ENCODE data around the gene TGFBR3L. TPM values are rescaled to one million over a fixed set of nuclear protein-coding genes. Genes with fewer than 3 reads are reported as not detected.
A peak's percentile ranks its signal among the peaks of the same experiment; 100 is the strongest.

TGFBR3L gene
- total and polyA plus RNA-seq, 2 of the 8 experiments (the other 6 are each of a cell fraction or from before 2014, with no cell fraction given) = 3.1 to 3.7 TPM

DNA sequence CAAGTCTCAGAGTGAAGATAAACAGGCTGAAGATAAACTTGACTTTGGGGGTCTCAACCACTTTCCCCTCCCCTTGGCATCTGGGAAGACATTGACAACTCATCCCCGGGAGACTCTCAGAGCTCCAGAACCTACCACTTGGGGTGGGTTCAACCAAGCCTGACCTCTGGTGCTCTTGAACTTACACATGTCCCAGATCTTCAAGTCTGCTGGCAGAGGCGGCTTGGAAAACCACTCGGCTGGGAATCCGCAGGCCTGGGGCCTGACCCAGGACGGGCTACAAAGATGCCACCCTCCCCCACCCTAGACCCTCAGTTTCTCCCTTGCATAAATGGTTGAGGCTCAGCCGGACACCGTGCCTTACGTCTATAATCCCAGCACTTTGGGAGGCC is 25.8 kb upstream of the TGFBR3L start:
- no peak overlapping the region for H3K14ac ChIP-seq (ENCODE audit: insufficient read length)
- ChIA-PET CTCF (ENCODE audit: partially characterized antibody) (interaction anchor here (1.2 to 3.2 kb wide), 4 partner anchors 11 to 310 kb away, joined by 3 to 21 read pairs (median 4); partner anchors contain the start of gene MAP2K7), POLR2A (ENCODE audit: partially characterized antibody) (interaction anchor here (0.7 to 1.9 kb wide), 7 partner anchors 8 to 39 kb away, joined by 3 to 9 read pairs (median 4); partner anchors contain the start of gene PRR36)
- H3K79me2 ChIP-seq (ENCODE audit: control insufficient read depth in 1 of 2, insufficient read depth in 2 of 2, low read length in 2 of 2) = no peaks in the 10 kb centered on the region
- H4K20me1 ChIP-seq (replicated peaks in 1 of 2; ENCODE audit: control insufficient read depth in 1 of 2, insufficient read depth in 2 of 2, low read length in 2 of 2) = no peaks in the 10 kb centered on the region
- H2AK5ac ChIP-seq (ENCODE audit: low read depth, low read length) = no peak overlapping the region
- H3K23me2 ChIP-seq (ENCODE audit: low read depth, low read length) = peaks cover 5% of the 10 kb centered on the region; the same call in 1 of the 2 replicates
- WGBS, 2 experiments (ENCODE audit: extremely low coverage in 1 of 2, insufficient coverage in 1 of 2, insufficient read length in 1 of 2, insufficient replicate concordance in 2 of 2, low coverage in 1 of 2, low lambda C conversion rate in 2 of 2, missing lambda C conversion rate in 1 of 2) = 83% methylated on average over 8 of the region's 8 CpGs; no CpG with 5 or more reads in 1 of the 2 experiments
- no peak overlapping the region for H3K56ac ChIP-seq (replicated peaks; ENCODE audit: insufficient read length, low read depth, low read length)
- H3K18ac ChIP-seq (ENCODE audit: extremely low read depth, low read length) = no peak overlapping the region
- H3K4me2 ChIP-seq (ENCODE audit: insufficient read depth in 1 of 2, low read depth in 2 of 2, low read length in 2 of 2) = peak overlapping the region; percentile 55 to 73
- H3K79me1 ChIP-seq (ENCODE audit: low read depth, low read length) = no peaks in the 10 kb centered on the region
- H4K5ac ChIP-seq (ENCODE audit: insufficient read length, low read depth, low read length) = no peak overlapping the region
- H4K91ac ChIP-seq (replicated peaks; ENCODE audit: insufficient read length, low read length) = no peak overlapping the region
- H2AFZ ChIP-seq (ENCODE audit: low read length) = no peak overlapping the region
- no peak overlapping the region for H4K8ac ChIP-seq (ENCODE audit: extremely low read depth, insufficient read depth, low read length)
- FAIRE-seq = no peak
- H2BK20ac ChIP-seq (ENCODE audit: low read length) = no peak overlapping the region
- H3K4me1 ChIP-seq (replicated peaks in 1 of 4; ENCODE audit: control insufficient read depth in 3 of 4, insufficient read depth in 4 of 4, low read length in 3 of 4) = peaks cover 0 to 7% (median 5%) of the 10 kb centered on the region in 4 experiments; a peak in 4 of 7 replicates
- H3K9ac ChIP-seq (replicated peaks in 1 of 4; ENCODE audit: extremely low read depth in 1 of 4, low read depth in 3 of 4, low read length in 3 of 4) = no peak overlapping the region
- TF ChIP-seq EZH2 (IDR thresholded peaks at IDR 0.05; ENCODE audit: low read depth, low read length, severe bottlenecking) (no peak), KDM4A (IDR thresholded peaks at IDR 0.05; ENCODE audit: low read depth, low read length, severe bottlenecking) (peak; percentile 4), CREB1 (IDR thresholded peaks at IDR 0.05) (no peak)
- TF ChIP-seq, protein P1, sequence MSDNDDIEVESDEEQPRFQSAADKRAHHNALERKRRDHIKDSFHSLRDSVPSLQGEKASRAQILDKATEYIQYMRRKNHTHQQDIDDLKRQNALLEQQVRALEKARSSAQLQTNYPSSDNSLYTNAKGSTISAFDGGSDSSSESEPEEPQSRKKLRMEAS (IDR thresholded peaks at IDR 0.05) = no peak
- DNase-seq (ENCODE audit: low read depth in 1 of 2, low spot score in 2 of 2) = no peak
- no peak overlapping the region for H3K23ac ChIP-seq (ENCODE audit: insufficient read length)
- H3K4me3 ChIP-seq (ENCODE audit: extremely low read depth in 1 of 4, insufficient read depth in 2 of 4, low read depth in 3 of 4, low read length in 4 of 4) = peak overlapping the region; percentile 51 to 69 (median 57)
- peak overlapping the region; percentile 16; the same call in 1 of the 2 replicates for H2BK5ac ChIP-seq (ENCODE audit: low read depth, low read length)
- H3K9me3 ChIP-seq (ENCODE audit: insufficient read depth in 2 of 2, low read depth in 1 of 2, low read length in 1 of 2) = no peaks in the 10 kb centered on the region
- no peak overlapping the region for H3K27ac ChIP-seq (ENCODE audit: low read depth, low read length)
- no peak overlapping the region for H2BK12ac ChIP-seq (ENCODE audit: low read depth, low read length)
- no peak overlapping the region for H2BK15ac ChIP-seq (ENCODE audit: low read length)
- no peak overlapping the region for H3K4ac ChIP-seq (replicated peaks; ENCODE audit: insufficient read length, low read depth, low read length)
- H2BK120ac ChIP-seq (replicated peaks; ENCODE audit: low read depth, low read length) = no peak overlapping the region
- H3K36me3 ChIP-seq (ENCODE audit: control insufficient read depth in 2 of 4, insufficient read depth in 4 of 4, low read length in 3 of 4) = no peaks in the 10 kb centered on the region
- peaks cover 0 to 4% (median 3%) of the 10 kb centered on the region in 4 experiments; a peak in 4 of 7 replicates for H3K27me3 ChIP-seq (replicated peaks in 1 of 4; ENCODE audit: control insufficient read depth in 3 of 4, extremely low read depth in 1 of 4, insufficient read depth in 3 of 4, low read length in 3 of 4)

Measured in H1 (cell line).